ENCODE data around the gene PARD3. TPM values are rescaled to one million over a fixed set of nuclear protein-coding genes. Genes with fewer than 3 reads are reported as not detected.

Gene PARD3
- total RNA-seq, 4 donors from 2014 or later: 150 to 172 (median 165) TPM

- TF ChIP-seq POLR2A (IDR thresholded peaks at IDR 0.05): no peak
- TF ChIP-seq CTCF (IDR thresholded peaks at IDR 0.05): no peak
- no peak for DNase-seq (ENCODE audit: low spot score in 2 of 2)
- intact Hi-C loops (cut with DNase I; ENCODE audit: low total_unique reads): no loop called here
- 95 to 96% methylated on average over 3 of the region's 3 CpGs for WGBS, 2 donors
- H3K4me3 ChIP-seq (ENCODE audit: low read depth, poor library complexity, severe bottlenecking): no peak overlapping the region
Measured at GRCh38 chr10:34413214-34413613, 401.9 kb downstream of the PARD3 start.

- H3K4me3 ChIP-seq (ENCODE audit: low read depth, poor library complexity, severe bottlenecking): no peak overlapping the region
- WGBS, 2 donors: 92 to 96% methylated on average over 3 of the region's 3 CpGs
- DNase-seq (ENCODE audit: low spot score in 2 of 2): no peak
- intact Hi-C loops (cut with DNase I; ENCODE audit: low total_unique reads): no loop called here
- TF ChIP-seq CTCF (IDR thresholded peaks at IDR 0.05): no peak
- TF ChIP-seq POLR2A (IDR thresholded peaks at IDR 0.05): no peak
Measured at GRCh38 chr10:34408956-34409355, 406.1 kb downstream of the PARD3 start.

- TF ChIP-seq CTCF (IDR thresholded peaks at IDR 0.05) (no peak), POLR2A (IDR thresholded peaks at IDR 0.05) (no peak)
- no peak for DNase-seq (ENCODE audit: low spot score in 2 of 2)
- intact Hi-C loops (cut with DNase I; ENCODE audit: low total_unique reads): no loop called here
- 64 to 80% methylated on average over 2 of the region's 2 CpGs for WGBS, 2 donors
- H3K4me3 ChIP-seq (ENCODE audit: low read depth, poor library complexity, severe bottlenecking): no peak overlapping the region
Measured at GRCh38 chr10:34408381-34408780, 406.7 kb downstream of the PARD3 start.

GRCh38 chr10:34407324-34407805 is 407.7 kb downstream of the PARD3 start:
- TF ChIP-seq POLR2A (IDR thresholded peaks at IDR 0.05): no peak
- TF ChIP-seq CTCF (IDR thresholded peaks at IDR 0.05): no peak
- 65 to 68% methylated on average over 7 of the region's 7 CpGs for WGBS, 2 donors
- no peak for DNase-seq (ENCODE audit: low spot score in 2 of 2)
- intact Hi-C loops (cut with DNase I; ENCODE audit: low total_unique reads): no loop called here
- H3K4me3 ChIP-seq (ENCODE audit: low read depth, poor library complexity, severe bottlenecking): no peak overlapping the region

- TF ChIP-seq CTCF (IDR thresholded peaks at IDR 0.05) (no peak), POLR2A (IDR thresholded peaks at IDR 0.05) (no peak)
- intact Hi-C loops (cut with DNase I; ENCODE audit: low total_unique reads): no loop called here
- H3K4me3 ChIP-seq (ENCODE audit: low read depth, poor library complexity, severe bottlenecking): no peak overlapping the region
- 91% methylated on average over 4 of the region's 4 CpGs for WGBS, 2 donors
- no peak for DNase-seq (ENCODE audit: low spot score in 2 of 2)
Measured at GRCh38 chr10:34406463-34407323, 408.4 kb downstream of the PARD3 start.
